GM21786 (cell line): ENCODE data around the gene FBLN1.

Source experiments
- ATAC-seq: cut with Tn5 transposase; IDR thresholded peaks from one replicate; pipeline ENCODE4 v1.9.1; 2021; ENCODE audit not compliant: unreplicated experiment

Gene FBLN1

GRCh38 chr22:45631841-45632238 is 129.2 kb downstream of the FBLN1 start:
- ATAC-seq: no peak

GRCh38 chr22:45632791-45633515 is 130.3 kb downstream of the FBLN1 start:
- no peak for ATAC-seq

- no peak for ATAC-seq
Measured at GRCh38 chr22:45636683-45637082, 134.0 kb downstream of the FBLN1 start.

GRCh38 chr22:45638197-45638596 is 135.5 kb downstream of the FBLN1 start:
- no peak for ATAC-seq

- no peak for ATAC-seq
Measured at GRCh38 chr22:45638834-45639746, 136.4 kb downstream of the FBLN1 start.

GRCh38 chr22:45639747-45640102 is 137.0 kb downstream of the FBLN1 start:
- no peak for ATAC-seq

- ATAC-seq: no peak
Measured at GRCh38 chr22:45640291-45640940, 137.7 kb downstream of the FBLN1 start.

GRCh38 chr22:45640941-45641621 is 138.4 kb downstream of the FBLN1 start:
- ATAC-seq: no peak

GRCh38 chr22:45642986-45643385 is 140.3 kb downstream of the FBLN1 start:
- no peak for ATAC-seq

GRCh38 chr22:45644714-45645113 is 142.0 kb downstream of the FBLN1 start:
- ATAC-seq: no peak

GRCh38 chr22:45645150-45645525 is 142.5 kb downstream of the FBLN1 start:
- no peak for ATAC-seq

GRCh38 chr22:45645526-45646414 is 143.1 kb downstream of the FBLN1 start:
- no peak for ATAC-seq

- ATAC-seq: no peak
Measured at GRCh38 chr22:45647532-45648225, 145.0 kb downstream of the FBLN1 start.

GRCh38 chr22:45648301-45649117 is 145.8 kb downstream of the FBLN1 start:
- no peak for ATAC-seq

- no peak for ATAC-seq
Measured at GRCh38 chr22:45649809-45650208, 147.1 kb downstream of the FBLN1 start.

GRCh38 chr22:45650721-45651120 is 148.0 kb downstream of the FBLN1 start:
- no peak for ATAC-seq
